ENCODE measurements around the gene PLEKHA7. TPM values are rescaled to one million over a fixed set of nuclear protein-coding genes. Genes with fewer than 3 reads are reported as not detected.
"Not testable (repeated sequence)": the region's sequence is repeated elsewhere in the genome, so short reads cannot be mapped to it uniquely, and the experiment has no call there.

PLEKHA7 gene
- total RNA-seq, 2 experiments from 2014 or later: 6.4 to 8.4 TPM

DNA sequence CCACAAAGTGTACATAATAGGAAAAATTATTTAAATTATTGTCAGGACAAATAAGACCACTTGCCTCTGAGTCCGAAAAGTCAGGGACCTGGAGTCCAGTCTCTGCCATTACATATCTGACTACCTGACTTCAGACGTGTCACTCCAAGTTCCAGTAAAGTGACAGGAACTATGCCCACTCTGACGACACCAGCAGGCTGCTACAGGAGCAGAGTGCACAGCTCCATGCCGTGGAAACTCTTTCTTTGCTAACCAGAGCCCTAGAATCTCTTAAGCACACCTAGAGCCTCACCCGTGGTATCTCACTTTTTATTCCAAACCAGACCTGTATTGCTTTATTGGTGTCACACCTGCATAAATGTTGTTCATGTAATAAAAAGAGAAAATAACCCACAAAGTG is 93.7 kb downstream of the PLEKHA7 start:
- Mint-ChIP-seq H3K36me3 (ENCODE audit: low read depth) (no peaks in the 10 kb centered on the region), H3K4me3 (no peak overlapping the region), H3K9me3 (ENCODE audit: low read depth) (no peaks in the 10 kb centered on the region), H3K27me3 (peaks cover 17% of the 10 kb centered on the region), H3K27ac (no peak overlapping the region), H3K4me1 (peaks cover 9% of the 10 kb centered on the region)
- ATAC-seq (no peak), DNase-seq (no peak)
- CTCF ChIA-PET: interaction anchor here (1.3 to 2.6 kb wide), 5 partner anchors 10 to 133 kb away, joined by 3 to 8 read pairs (median 7); no protein-coding TSS in a partner anchor
- intact Hi-C loops (cut with DNase I, micrococcal nuclease): loop anchor here in 1 of 2 experiments (10.0 kb wide), 1 partner anchor 96 kb away; no protein-coding TSS in a partner anchor
- POLR2A ChIA-PET: no interaction called here

DNA sequence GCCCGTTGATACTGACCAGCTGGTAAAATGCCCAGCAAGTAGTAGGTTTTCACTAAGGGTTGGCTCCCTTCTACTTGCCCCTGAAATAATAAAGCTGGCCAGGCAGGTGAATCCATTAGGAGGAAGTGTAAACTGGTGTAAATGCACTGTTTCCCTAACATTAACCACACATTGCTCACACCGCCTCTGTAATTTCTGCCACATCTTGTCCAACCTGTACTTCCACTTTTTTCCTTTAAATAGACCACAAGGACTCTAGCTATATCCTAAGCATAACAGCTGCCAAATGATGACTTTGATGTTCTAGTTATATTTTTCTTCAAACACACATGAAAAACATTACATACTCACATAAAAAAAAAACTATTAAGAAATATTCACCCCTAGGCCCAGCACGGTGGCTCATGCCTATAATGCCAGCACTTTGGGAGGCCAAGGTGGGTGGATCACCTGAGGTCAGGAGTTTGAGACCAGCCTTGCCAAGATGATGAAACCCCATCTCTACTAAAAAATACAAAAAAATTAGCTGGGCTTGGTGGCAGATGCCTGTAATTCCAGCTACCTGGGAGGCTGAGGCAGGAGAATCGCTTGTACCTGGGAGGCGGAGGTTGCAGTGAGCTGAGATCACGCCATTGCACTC is 95.6 kb downstream of the PLEKHA7 start:
- CTCF ChIA-PET: interaction anchor here (0.7 to 2.6 kb wide), 5 partner anchors 13 to 145 kb away, joined by 3 to 8 read pairs (median 4); no protein-coding TSS in a partner anchor

DNA sequence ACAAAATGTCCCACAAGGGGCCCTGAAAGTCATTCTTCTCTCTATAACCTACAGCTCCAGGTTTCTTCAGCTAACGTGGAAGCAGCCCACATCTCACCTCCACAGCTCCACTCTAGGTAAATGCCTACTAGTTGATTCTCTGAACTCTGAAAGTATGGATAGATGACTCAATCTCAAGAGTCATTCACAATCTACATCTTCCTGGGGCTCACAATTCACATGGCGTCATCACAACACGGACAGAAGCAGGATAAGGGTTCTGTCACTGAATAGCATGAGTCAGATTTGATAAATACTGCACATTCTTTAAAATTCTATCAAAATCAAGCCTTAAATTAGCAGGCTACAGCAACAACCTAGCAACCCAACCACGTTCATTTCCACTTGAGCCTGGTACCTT is 96.3 kb downstream of the PLEKHA7 start:
- no peak overlapping the region for H3K4me3 Mint-ChIP-seq
- ChIA-PET CTCF (interaction anchor here (1.1 to 1.2 kb wide), 2 partner anchors 12 to 15 kb away, joined by 3 read pairs; no protein-coding TSS in a partner anchor), POLR2A (no interaction called here)
- H3K27me3 Mint-ChIP-seq: peaks cover 8% of the 10 kb centered on the region
- intact Hi-C loops (cut with DNase I, micrococcal nuclease): no loop called here
- no peak for DNase-seq
- H3K9me3 Mint-ChIP-seq (ENCODE audit: low read depth): no peaks in the 10 kb centered on the region
- H3K36me3 Mint-ChIP-seq (ENCODE audit: low read depth): no peaks in the 10 kb centered on the region
- H3K27ac Mint-ChIP-seq: no peak overlapping the region
- ATAC-seq: no peak
- H3K4me1 Mint-ChIP-seq: no peaks in the 10 kb centered on the region

More for the DNA sequence above, 95.6 kb downstream of the PLEKHA7 start:
- H3K4me3 Mint-ChIP-seq; intact Hi-C loops (cut with DNase I, micrococcal nuclease); DNase-seq; ATAC-seq; H3K36me3 Mint-ChIP-seq (ENCODE audit: low read depth); H3K27me3 Mint-ChIP-seq; H3K4me1 Mint-ChIP-seq; H3K9me3 Mint-ChIP-seq (ENCODE audit: low read depth); H3K27ac Mint-ChIP-seq: not testable (repeated sequence)
- POLR2A ChIA-PET: interaction anchor here (0.6 kb wide), 1 partner anchor 159 kb away, joined by 3 read pairs; the partner anchor contains the start of gene RPS13

DNA sequence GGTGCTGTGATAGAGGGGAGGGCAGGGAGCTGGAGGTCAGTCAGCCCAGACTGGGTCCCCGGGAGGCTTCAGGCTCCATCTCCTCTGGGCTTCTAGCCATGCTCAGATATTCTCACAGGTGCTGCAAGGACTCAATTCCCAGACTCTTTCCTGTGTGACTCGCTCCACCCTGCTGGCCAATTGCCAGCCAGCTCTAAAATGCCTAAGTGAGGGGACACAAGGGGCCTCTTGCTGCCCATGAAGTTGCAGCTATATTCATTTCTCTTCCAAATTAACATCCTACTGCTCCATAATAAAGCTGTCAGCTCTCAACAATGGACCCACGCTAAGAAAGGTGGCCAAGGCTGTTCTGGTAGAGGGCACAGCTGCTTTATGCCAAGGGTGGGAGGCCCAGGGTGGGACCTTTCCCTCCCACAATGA is 101.5 kb downstream of the PLEKHA7 start:
- H3K9me3 Mint-ChIP-seq (ENCODE audit: low read depth): no peaks in the 10 kb centered on the region
- ChIA-PET POLR2A (interaction anchor here (0.6 to 1.2 kb wide), 2 partner anchors 10 to 470 kb away, joined by 3 read pairs; no protein-coding TSS in a partner anchor), CTCF (interaction anchor here (0.9 kb wide), 2 partner anchors 17 to 19 kb away, joined by 3 to 4 read pairs; no protein-coding TSS in a partner anchor)
- intact Hi-C loops (cut with DNase I, micrococcal nuclease): no loop called here
- no peak overlapping the region for H3K4me3 Mint-ChIP-seq
- DNase-seq (no peak), ATAC-seq (no peak)
- no peaks in the 10 kb centered on the region for H3K27me3 Mint-ChIP-seq
- H3K36me3 Mint-ChIP-seq (ENCODE audit: low read depth): no peaks in the 10 kb centered on the region
- no peak overlapping the region for H3K27ac Mint-ChIP-seq
- H3K4me1 Mint-ChIP-seq: peaks cover 21% of the 10 kb centered on the region

DNA sequence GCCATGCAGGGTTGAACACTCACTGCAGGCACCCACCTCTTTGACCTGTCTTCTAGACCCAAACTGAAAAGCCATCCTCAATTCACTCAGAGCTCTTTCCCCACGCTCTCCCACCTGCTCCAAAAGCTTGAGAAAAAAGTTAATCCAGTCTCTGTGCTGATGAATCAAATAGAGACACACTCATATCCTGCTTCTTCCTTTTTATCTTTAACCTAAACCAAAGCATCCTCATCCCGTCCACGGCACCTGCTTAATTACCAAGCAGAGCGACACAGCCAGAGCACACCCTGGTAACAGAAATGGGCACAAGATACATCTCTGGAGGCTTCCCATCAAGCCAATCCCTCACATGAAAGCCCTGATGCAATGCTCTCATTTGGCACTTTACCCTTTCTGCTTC is 102.6 kb downstream of the PLEKHA7 start:
- H3K27me3 Mint-ChIP-seq: no peaks in the 10 kb centered on the region
- peak overlapping the region; percentile 10 for H3K27ac Mint-ChIP-seq
- H3K4me1 Mint-ChIP-seq: peaks cover 21% of the 10 kb centered on the region
- ChIA-PET POLR2A (interaction anchor here (0.6 to 1.2 kb wide), 2 partner anchors 9 to 34 kb away, joined by 3 read pairs; no protein-coding TSS in a partner anchor), CTCF (interaction anchor here (0.9 to 1.4 kb wide), 2 partner anchors 18 to 25 kb away, joined by 3 to 5 read pairs; no protein-coding TSS in a partner anchor)
- ATAC-seq (peak; percentile 83), DNase-seq (peak; percentile 44)
- intact Hi-C loops (cut with DNase I, micrococcal nuclease): no loop called here
- H3K9me3 Mint-ChIP-seq (ENCODE audit: low read depth): no peaks in the 10 kb centered on the region
- no peak overlapping the region for H3K4me3 Mint-ChIP-seq
- no peaks in the 10 kb centered on the region for H3K36me3 Mint-ChIP-seq (ENCODE audit: low read depth)

DNA sequence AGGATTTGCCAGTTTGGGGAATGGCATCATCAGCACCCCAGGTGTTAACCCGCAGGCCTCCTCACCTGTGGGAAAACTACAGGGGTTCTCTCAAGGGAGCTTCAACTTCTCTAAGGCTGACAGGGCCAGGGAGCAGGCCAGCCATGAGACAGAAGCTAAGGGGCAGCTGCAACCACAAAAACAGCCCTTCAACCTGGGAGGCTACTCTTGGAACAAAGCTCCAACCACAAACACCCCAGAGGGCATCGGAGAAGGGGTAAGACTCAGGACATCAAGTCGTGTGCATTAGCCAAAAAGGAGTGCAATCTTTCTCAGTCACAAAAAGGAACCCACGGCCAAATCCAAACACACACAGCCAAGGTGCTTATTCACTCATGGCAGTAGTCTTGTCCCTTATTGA is 103.0 kb downstream of the PLEKHA7 start:
- Mint-ChIP-seq H3K36me3 (ENCODE audit: low read depth) (no peaks in the 10 kb centered on the region), H3K9me3 (ENCODE audit: low read depth) (no peaks in the 10 kb centered on the region), H3K4me1 (peaks cover 21% of the 10 kb centered on the region), H3K4me3 (no peak overlapping the region), H3K27me3 (no peaks in the 10 kb centered on the region), H3K27ac (no peak overlapping the region)
- ChIA-PET POLR2A (no interaction called here), CTCF (interaction anchor here (0.6 to 1.4 kb wide), 2 partner anchors 25 to 873 kb away, joined by 3 to 5 read pairs; no protein-coding TSS in a partner anchor)
- ATAC-seq: peak; percentile 48
- DNase-seq: no peak
- intact Hi-C loops (cut with DNase I, micrococcal nuclease): no loop called here

DNA sequence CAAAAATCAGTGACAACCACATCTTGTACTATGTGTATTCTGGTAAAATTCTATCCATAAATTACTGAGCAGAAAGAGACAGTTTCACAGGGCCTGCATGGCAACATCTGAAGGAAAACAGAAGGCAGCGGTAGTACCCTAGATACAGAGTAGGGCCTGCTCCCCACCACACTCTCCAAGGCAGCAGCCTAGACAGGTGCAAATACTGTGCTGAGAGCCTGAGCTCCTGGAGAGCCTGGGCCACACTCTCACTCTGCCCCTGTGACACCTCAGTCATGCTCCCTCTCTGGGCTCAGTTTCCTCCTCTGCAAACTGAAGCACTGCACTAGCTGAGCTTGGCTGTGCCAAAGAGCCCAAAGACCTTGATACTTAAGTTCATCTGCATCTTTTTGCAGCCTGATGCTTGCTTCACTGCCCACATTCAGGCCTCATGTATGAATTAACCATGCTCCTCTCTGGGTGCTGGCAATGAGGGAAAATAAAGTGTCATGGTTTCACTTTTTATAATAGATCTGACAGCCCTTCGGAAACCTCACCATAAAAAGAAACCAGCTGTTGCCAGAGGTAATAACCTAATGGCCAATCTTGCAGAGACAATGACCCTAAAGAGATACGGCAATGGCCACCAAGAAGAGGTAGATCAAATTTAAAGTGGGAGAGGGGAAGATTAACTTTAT is 104.7 kb downstream of the PLEKHA7 start:
- Mint-ChIP-seq H3K9me3 (ENCODE audit: low read depth) (no peaks in the 10 kb centered on the region), H3K36me3 (ENCODE audit: low read depth) (no peaks in the 10 kb centered on the region), H3K27me3 (no peaks in the 10 kb centered on the region), H3K27ac (peak overlapping the region; percentile 73), H3K4me1 (peaks cover 28% of the 10 kb centered on the region), H3K4me3 (no peak overlapping the region)
- ChIA-PET POLR2A (no interaction called here), CTCF (interaction anchor here (0.6 to 0.9 kb wide), 2 partner anchors 28 to 445 kb away, joined by 3 read pairs; no protein-coding TSS in a partner anchor)
- ATAC-seq: peak; percentile 60
- intact Hi-C loops (cut with DNase I, micrococcal nuclease): no loop called here
- peak; percentile 14 for DNase-seq

DNA sequence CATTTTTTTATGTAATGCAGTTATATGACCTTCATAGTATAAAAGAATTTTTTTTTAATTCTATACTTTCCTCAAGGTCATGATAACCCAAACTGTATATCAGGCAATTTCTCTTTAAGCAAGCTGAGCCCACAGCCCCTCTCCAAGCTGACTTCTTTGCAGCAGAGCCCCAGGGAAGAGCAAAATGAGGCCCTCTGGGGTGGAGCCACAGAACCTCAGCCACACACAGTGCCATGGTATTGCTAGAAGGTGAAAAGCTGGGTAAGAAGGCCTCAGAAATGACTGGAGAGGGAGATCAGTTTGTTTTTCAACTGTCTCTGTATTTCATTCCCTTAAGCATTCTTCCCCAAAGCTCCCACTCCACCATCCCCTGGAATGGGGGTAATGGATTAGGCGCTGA is 108.8 kb downstream of the PLEKHA7 start:
- Mint-ChIP-seq H3K27me3 (no peaks in the 10 kb centered on the region), H3K27ac (no peak overlapping the region), H3K4me1 (peaks cover 48% of the 10 kb centered on the region), H3K9me3 (ENCODE audit: low read depth) (peaks cover 10% of the 10 kb centered on the region), H3K4me3 (no peak overlapping the region), H3K36me3 (ENCODE audit: low read depth) (peaks cover 16% of the 10 kb centered on the region)
- POLR2A ChIA-PET: no interaction called here
- ATAC-seq (no peak), DNase-seq (no peak)
- CTCF ChIA-PET: interaction anchor here (1.2 to 1.4 kb wide), 2 partner anchors 13 to 85 kb away, joined by 3 to 4 read pairs; no protein-coding TSS in a partner anchor
- intact Hi-C loops (cut with DNase I, micrococcal nuclease): no loop called here

DNA sequence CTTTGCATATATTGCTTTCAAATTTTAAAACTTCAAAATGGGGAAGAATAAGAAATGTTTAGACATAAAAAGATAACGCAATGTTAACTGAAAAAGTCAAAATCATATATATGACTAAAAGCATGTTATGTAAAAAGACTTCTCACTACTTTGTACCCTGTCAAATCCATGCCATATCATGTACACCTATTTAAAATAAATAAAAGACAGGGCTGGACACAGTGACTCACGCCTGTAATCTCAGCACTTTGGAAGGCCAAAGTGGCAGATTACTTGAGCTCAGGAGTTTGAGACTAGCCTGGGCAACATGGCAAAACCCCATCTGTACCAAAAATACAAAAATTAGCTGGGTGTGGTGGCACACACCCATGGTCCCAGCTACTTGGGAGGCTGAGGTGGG is 109.5 kb downstream of the PLEKHA7 start:
- CTCF ChIA-PET: interaction anchor here (1.4 kb wide), 1 partner anchor 14 kb away, joined by 3 read pairs; no protein-coding TSS in a partner anchor
- POLR2A ChIA-PET; H3K9me3 Mint-ChIP-seq (ENCODE audit: low read depth); ATAC-seq; H3K4me3 Mint-ChIP-seq; H3K27ac Mint-ChIP-seq; DNase-seq; H3K27me3 Mint-ChIP-seq: not testable (repeated sequence)
- Mint-ChIP-seq H3K4me1 (peaks cover 50% of the 10 kb centered on the region), H3K36me3 (ENCODE audit: low read depth) (peaks cover 18% of the 10 kb centered on the region)
- intact Hi-C loops (cut with DNase I, micrococcal nuclease): loop anchor here in 1 of 2 experiments (5.0 kb wide), 3 partner anchors 152 to 373 kb away; partner anchors contain the start of genes C11orf58 and NUCB2

DNA sequence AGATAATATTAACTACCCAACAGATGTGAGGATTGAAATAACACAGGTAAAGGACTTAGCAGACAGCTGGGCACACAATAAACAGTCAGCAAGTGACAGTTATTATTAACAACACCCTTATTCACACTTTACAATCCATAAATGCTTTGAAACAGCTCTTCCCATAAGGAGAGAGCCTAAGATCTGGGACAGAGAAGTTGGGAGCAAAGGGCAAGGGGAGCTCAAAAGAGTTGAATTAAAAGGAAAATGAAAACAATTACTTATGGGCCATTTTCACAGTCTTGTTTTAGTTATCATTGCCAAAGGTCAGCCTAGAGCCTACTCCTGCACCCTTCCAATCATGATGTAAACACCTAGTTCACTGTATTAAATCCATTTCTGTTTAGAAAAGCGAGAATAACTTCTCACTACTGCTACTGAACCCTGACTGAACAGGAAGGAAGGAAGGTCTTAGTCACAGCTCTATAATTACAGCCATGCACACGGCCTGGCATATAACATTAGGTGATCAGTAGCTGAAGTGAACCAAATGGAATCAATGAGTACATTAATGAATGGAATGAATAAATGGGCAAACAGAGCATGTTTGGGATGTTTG is 111.3 kb downstream of the PLEKHA7 start:
- H3K27ac Mint-ChIP-seq: peak overlapping the region; percentile 98
- ATAC-seq: peak; percentile 85
- H3K36me3 Mint-ChIP-seq (ENCODE audit: low read depth): peaks cover 18% of the 10 kb centered on the region
- ChIA-PET POLR2A (interaction anchor here (1.2 to 1.6 kb wide), 2 partner anchors 9 to 38 kb away, joined by 3 to 4 read pairs; no protein-coding TSS in a partner anchor), CTCF (interaction anchor here (0.5 to 1.6 kb wide), 11 partner anchors 13 to 1502 kb away, joined by 3 to 9 read pairs (median 3); no protein-coding TSS in a partner anchor)
- peaks cover 55% of the 10 kb centered on the region for H3K4me1 Mint-ChIP-seq
- DNase-seq: peak; percentile 39
- H3K4me3 Mint-ChIP-seq: peak overlapping the region; percentile 46
- intact Hi-C loops (cut with DNase I, micrococcal nuclease): loop anchor here (1.0 to 5.0 kb wide), 11 partner anchors 39 to 1850 kb away; partner anchors contain the start of genes NUCB2 (in 2 of the 2), C11orf58 (in 1 of the 2) and RPS13 (in 1 of the 2)
- H3K9me3 Mint-ChIP-seq (ENCODE audit: low read depth): peaks cover 10% of the 10 kb centered on the region
- H3K27me3 Mint-ChIP-seq: no peaks in the 10 kb centered on the region

All from activated CD4-positive, alpha-beta T cell treated with anti-CD3 and anti-CD28 coated beads for 36 hours (primary cell).